Activated naive CD8-positive, alpha-beta T cell treated with anti-CD3 and anti-CD28 coated beads, Interleukin-2, amount 10 ng/mL, durations not matched to agents 7 days and 5 days (primary cell): Measurements from ENCODE around the gene LRRC75A. TPM values are rescaled to one million over a fixed set of nuclear protein-coding genes. Genes with fewer than 3 reads are reported as not detected.
"Not testable (repeated sequence)": the region's sequence is repeated elsewhere in the genome, so short reads cannot be mapped to it uniquely, and the experiment has no call there.

Source experiments
- ATAC-seq: fragments of 150-1000 bp; cut with Tn5 transposase; one replicate; pipeline ENCODE4 v1.10.0; 2021; ENCODE audit warnings: low read depth, moderate library complexity
- POLR2A ChIA-PET: fragments of 350-600 bp; sonication (Branson Sonifier 250); formaldehyde crosslinking; loops from one replicate; lab custom pipeline; 2021; ENCODE audit warnings: antibody characterized with exemption; lab: Charles Lee
- DNase-seq: peaks from one replicate; pipeline ENCODE4 v3.0.0; 2021
- H3K27ac Mint-ChIP-seq: one replicate; pipeline ENCODE4 v1.8.0; 2022; ENCODE audit warnings: mild to moderate bottlenecking, mixed read lengths
- H3K27me3 Mint-ChIP-seq: one replicate; pipeline ENCODE4 v1.8.0; 2022; ENCODE audit warnings: mild to moderate bottlenecking, moderate library complexity, mixed read lengths
- H3K36me3 Mint-ChIP-seq: one replicate; pipeline ENCODE4 v1.8.0; 2021; ENCODE audit warnings: mild to moderate bottlenecking, mixed read lengths
- H3K4me1 Mint-ChIP-seq: one replicate; pipeline ENCODE4 v1.8.0; 2021; ENCODE audit warnings: mixed read lengths
- H3K4me3 Mint-ChIP-seq: one replicate; pipeline ENCODE4 v1.8.0; 2022; ENCODE audit warnings: mild to moderate bottlenecking, moderate library complexity, mixed read lengths
- H3K9me3 Mint-ChIP-seq: one replicate; pipeline ENCODE4 v1.8.0; 2021; ENCODE audit warnings: mixed read lengths
- total RNA-seq, 2 experiments: library from RNA; stranded (reverse); gene quantifications; one replicate each; pipeline ENCODE4 v1.2.3, GENCODE V29; 2021

The LRRC75A gene
- total RNA-seq, 2 experiments from 2014 or later = 5.5 to 6.2 TPM

DNA sequence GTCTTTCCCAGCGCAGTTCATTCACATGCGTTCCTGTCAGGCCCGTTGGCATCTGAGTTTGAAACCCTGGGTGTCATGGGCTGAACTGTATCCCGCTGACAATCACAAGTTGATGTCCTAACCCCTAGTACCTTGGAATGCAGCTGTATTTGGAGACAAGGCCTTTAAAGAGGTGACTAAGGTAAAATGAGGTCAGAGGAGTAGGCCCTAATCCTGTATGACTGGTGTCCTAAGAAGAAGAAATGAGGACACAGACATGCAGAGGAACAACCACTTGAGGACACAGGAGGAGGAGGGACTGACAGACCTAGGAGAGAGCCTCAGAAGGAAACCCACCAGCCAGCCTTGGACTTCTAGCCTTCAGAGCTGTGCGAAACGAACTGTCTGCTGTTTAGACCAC is 43.5 kb downstream of the LRRC75A start:
- Mint-ChIP-seq H3K36me3 (peaks cover 13% of the 10 kb centered on the region), H3K4me3 (no peak overlapping the region), H3K27me3 (no peaks in the 10 kb centered on the region), H3K9me3 (no peaks in the 10 kb centered on the region), H3K27ac (no peak overlapping the region), H3K4me1 (peaks cover 14% of the 10 kb centered on the region)
- DNase-seq (no peak), ATAC-seq (no peak)
- POLR2A ChIA-PET = no interaction called here

DNA sequence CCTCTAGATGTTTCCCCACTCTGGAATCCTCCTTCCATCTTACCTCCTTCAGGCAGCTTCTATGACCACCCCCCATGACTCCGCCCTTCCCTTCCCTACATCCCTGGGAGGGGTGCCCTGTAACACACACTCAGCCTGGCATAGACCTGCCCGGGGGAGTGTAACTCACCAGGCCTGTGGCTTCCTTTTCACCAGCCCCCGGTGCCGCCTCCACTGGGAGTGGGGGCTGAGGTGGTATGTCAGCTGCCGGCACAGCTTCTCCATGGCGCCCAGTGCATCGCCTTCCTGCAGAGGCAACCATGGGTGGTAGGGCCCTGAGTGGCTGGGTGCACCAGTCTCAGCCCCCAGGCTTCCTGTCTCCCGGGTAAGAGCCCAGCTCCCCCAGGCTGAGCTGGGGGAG is 44.3 kb downstream of the LRRC75A start:
- peaks cover 15% of the 10 kb centered on the region for H3K36me3 Mint-ChIP-seq
- H3K4me1 Mint-ChIP-seq = peaks cover 16% of the 10 kb centered on the region

DNA sequence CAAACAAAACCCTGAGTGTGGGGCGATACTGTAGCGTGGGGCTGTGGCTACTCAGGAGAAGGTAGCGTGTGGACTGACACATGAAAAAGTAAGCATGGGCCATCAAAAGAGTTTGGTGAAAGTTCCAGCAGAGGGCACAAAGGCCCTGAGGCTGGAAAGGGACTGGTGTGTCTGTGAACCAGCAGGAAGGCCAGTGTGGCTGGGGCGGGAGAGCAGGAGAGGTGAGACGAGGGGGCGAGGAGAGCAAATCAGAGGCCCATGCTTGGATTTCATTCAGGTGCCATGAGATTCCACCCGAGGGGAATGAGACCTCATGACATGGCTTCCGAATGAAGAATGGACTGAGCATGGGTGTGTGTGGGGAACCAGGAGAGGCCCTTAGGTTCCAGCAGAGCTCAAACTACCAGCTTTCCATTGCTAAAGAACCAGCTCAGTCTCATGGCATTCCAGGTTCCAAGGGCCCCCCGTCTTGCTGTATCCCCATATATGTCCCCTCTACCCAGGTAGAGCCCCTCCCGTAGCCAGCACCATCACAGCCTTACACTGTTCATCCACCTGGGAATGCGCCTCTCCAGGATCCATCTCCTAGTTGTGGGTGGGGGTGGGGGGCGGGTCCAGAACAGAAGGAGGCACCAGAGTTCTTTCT is 45.5 kb downstream of the LRRC75A start:
- peaks cover 27% of the 10 kb centered on the region for H3K4me1 Mint-ChIP-seq
- POLR2A ChIA-PET = interaction anchor here (1.0 to 1.3 kb wide), 2 partner anchors 8 to 28 kb away, joined by 4 read pairs; no protein-coding TSS in a partner anchor
- no peak for DNase-seq
- no peaks in the 10 kb centered on the region for H3K9me3 Mint-ChIP-seq
- no peaks in the 10 kb centered on the region for H3K27me3 Mint-ChIP-seq
- peak overlapping the region; percentile 3 for H3K27ac Mint-ChIP-seq
- no peak for ATAC-seq
- H3K36me3 Mint-ChIP-seq = peaks cover 23% of the 10 kb centered on the region
- no peak overlapping the region for H3K4me3 Mint-ChIP-seq

More for the DNA sequence above, 44.3 kb downstream of the LRRC75A start:
- H3K27me3 Mint-ChIP-seq = no peaks in the 10 kb centered on the region
- no peaks in the 10 kb centered on the region for H3K9me3 Mint-ChIP-seq
- H3K27ac Mint-ChIP-seq = peak overlapping the region; percentile 59
- ATAC-seq (no peak), DNase-seq (no peak)
- POLR2A ChIA-PET = interaction anchor here (1.3 kb wide), 1 partner anchor 9 kb away, joined by 4 read pairs; no protein-coding TSS in a partner anchor
- H3K4me3 Mint-ChIP-seq = no peak overlapping the region

GRCh38 chr17:16444258-16444886 is 47.6 kb downstream of the LRRC75A start:
- H3K27ac Mint-ChIP-seq = no peak overlapping the region
- peaks cover 38% of the 10 kb centered on the region for H3K4me1 Mint-ChIP-seq
- no peak overlapping the region for H3K4me3 Mint-ChIP-seq
- ATAC-seq = no peak
- POLR2A ChIA-PET = interaction anchor here (1.1 kb wide), 2 partner anchors 29 to 92 kb away, joined by 3 to 4 read pairs; partner anchors contain the start of gene TRPV2
- H3K9me3 Mint-ChIP-seq = no peaks in the 10 kb centered on the region
- H3K36me3 Mint-ChIP-seq = peaks cover 34% of the 10 kb centered on the region
- H3K27me3 Mint-ChIP-seq = no peaks in the 10 kb centered on the region
- DNase-seq = no peak

GRCh38 chr17:16443511-16444257 is 48.3 kb downstream of the LRRC75A start:
- DNase-seq (no peak), ATAC-seq (no peak)
- Mint-ChIP-seq H3K9me3 (no peaks in the 10 kb centered on the region), H3K27ac (no peak overlapping the region), H3K4me1 (peaks cover 38% of the 10 kb centered on the region), H3K27me3 (no peaks in the 10 kb centered on the region), H3K36me3 (peaks cover 36% of the 10 kb centered on the region), H3K4me3 (no peak overlapping the region)
- POLR2A ChIA-PET = interaction anchor here (1.1 kb wide), 2 partner anchors 28 to 92 kb away, joined by 3 to 4 read pairs; partner anchors contain the start of gene TRPV2

DNA sequence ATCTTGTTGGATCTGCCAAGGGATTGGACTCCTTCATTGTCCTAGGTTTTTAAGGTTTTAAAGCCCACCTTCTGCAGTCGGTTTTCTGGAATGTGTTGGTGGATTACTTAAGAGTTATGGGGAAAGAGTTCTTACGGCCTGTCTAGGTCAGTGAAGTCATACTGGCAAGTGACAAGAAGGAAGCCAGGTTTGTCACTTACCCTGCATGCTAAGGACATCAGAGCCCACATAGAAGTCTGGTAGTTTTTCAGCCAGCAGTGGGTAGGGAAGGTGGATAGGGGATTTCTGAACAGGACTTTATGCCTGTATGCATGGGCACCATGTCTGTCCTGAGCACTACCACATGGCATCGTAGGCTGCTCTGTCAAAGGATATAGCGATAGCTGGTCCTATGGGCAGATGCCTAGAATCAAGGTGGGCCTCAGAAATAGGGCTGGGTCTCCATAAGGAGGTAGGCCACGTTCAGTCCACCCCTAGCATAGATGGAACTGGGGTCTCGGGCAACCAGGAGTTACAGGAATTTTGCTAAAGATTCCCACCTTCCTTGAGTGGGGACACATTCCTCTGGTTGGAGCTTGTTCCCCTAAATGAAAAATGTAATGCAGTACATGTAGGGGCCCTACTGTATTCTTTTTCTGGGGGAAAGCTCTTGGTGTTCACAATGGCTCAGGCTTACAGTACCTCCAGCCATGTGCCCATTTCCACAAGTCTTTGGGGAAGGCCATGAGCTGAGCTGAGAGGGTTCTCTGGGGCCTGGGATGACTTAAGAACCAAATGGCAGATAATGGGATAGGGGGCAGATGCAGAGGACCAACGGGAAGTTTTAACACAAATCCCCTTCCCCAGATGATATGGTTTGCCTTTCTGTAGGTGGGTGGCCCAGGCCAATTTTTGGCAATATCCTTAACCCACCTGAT is 49.1 kb downstream of the LRRC75A start:
- Mint-ChIP-seq H3K4me3 (peak overlapping the region; percentile 56), H3K4me1 (peaks cover 43% of the 10 kb centered on the region), H3K9me3 (no peaks in the 10 kb centered on the region), H3K27ac (peak overlapping the region; percentile 82), H3K27me3 (no peaks in the 10 kb centered on the region), H3K36me3 (peaks cover 36% of the 10 kb centered on the region)
- DNase-seq (no peak), ATAC-seq (no peak)
- POLR2A ChIA-PET = interaction anchor here (0.7 to 1.2 kb wide), 4 partner anchors 27 to 93 kb away, joined by 3 to 4 read pairs (median 3); partner anchors contain the start of gene TRPV2

DNA sequence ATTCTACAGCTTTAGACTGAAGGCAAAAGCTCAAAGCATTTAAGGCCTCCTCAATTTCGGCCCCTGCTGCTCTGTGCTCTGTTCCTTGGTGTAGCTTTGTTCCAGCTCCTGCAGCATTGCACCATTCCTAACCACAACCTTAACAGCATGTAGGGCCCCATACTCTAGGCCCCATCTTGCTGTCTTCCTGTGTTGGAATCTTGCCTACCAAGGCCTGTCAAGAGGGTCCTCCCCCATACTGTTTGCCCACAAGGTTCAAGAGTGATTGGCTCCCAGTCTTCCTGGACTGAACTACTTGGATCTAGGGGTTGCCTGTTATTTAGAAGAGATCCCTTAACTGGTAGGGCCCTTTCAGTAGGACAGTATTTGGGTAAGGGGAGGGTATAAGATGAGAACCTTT is 49.9 kb downstream of the LRRC75A start:
- Mint-ChIP-seq H3K27me3 (no peaks in the 10 kb centered on the region), H3K4me3 (peak overlapping the region; percentile 56), H3K36me3 (peaks cover 38% of the 10 kb centered on the region), H3K27ac (peak overlapping the region; percentile 82), H3K4me1 (peaks cover 40% of the 10 kb centered on the region), H3K9me3 (no peaks in the 10 kb centered on the region)
- POLR2A ChIA-PET = interaction anchor here (0.7 to 1.2 kb wide), 3 partner anchors 9 to 93 kb away, joined by 3 read pairs; no protein-coding TSS in a partner anchor
- ATAC-seq = no peak
- DNase-seq = no peak

GRCh38 chr17:16440901-16441629 is 50.9 kb downstream of the LRRC75A start:
- H3K4me1 Mint-ChIP-seq = peaks cover 40% of the 10 kb centered on the region

GRCh38 chr17:16440354-16440753 is 51.6 kb downstream of the LRRC75A start:
- peak overlapping the region; percentile 99 for H3K4me3 Mint-ChIP-seq
- not testable (repeated sequence) for DNase-seq, H3K9me3 Mint-ChIP-seq, H3K27me3 Mint-ChIP-seq, ATAC-seq
- peaks cover 42% of the 10 kb centered on the region for H3K4me1 Mint-ChIP-seq
- peaks cover 33% of the 10 kb centered on the region for H3K36me3 Mint-ChIP-seq
- POLR2A ChIA-PET = interaction anchor here (1.4 to 4.8 kb wide), 4 partner anchors 23 to 87 kb away, joined by 3 to 69 read pairs (median 20); partner anchors contain the start of genes CENPV, TRPV2 and UBB
- H3K27ac Mint-ChIP-seq = peak overlapping the region; percentile 98

More at GRCh38 chr17:16440901-16441629, 50.9 kb downstream of the LRRC75A start:
- H3K27me3 Mint-ChIP-seq = no peaks in the 10 kb centered on the region
- ATAC-seq (no peak), DNase-seq (no peak)
- peaks cover 36% of the 10 kb centered on the region for H3K36me3 Mint-ChIP-seq
- peak overlapping the region; percentile 59 for H3K27ac Mint-ChIP-seq
- H3K9me3 Mint-ChIP-seq = no peaks in the 10 kb centered on the region
- peak overlapping the region; percentile 99 for H3K4me3 Mint-ChIP-seq
- POLR2A ChIA-PET = interaction anchor here (0.6 to 3.2 kb wide), 5 partner anchors 10 to 88 kb away, joined by 3 to 36 read pairs (median 3); partner anchors contain the start of genes CENPV and UBB

GRCh38 chr17:16439811-16440351 is 52.1 kb downstream of the LRRC75A start:
- H3K36me3 Mint-ChIP-seq = peaks cover 33% of the 10 kb centered on the region
- POLR2A ChIA-PET = interaction anchor here (0.5 to 4.8 kb wide), 6 partner anchors 9 to 1310 kb away, joined by 3 to 69 read pairs (median 4); partner anchors contain the start of genes CENPV, TRPV2 and UBB
- H3K4me1 Mint-ChIP-seq = peaks cover 42% of the 10 kb centered on the region
- peak overlapping the region; percentile 99 for H3K4me3 Mint-ChIP-seq
- H3K9me3 Mint-ChIP-seq = no peaks in the 10 kb centered on the region
- H3K27ac Mint-ChIP-seq = peak overlapping the region; percentile 98
- no peaks in the 10 kb centered on the region for H3K27me3 Mint-ChIP-seq
- DNase-seq (no peak), ATAC-seq (peak; percentile 6)

- H3K27me3 Mint-ChIP-seq = no peaks in the 10 kb centered on the region
- H3K36me3 Mint-ChIP-seq = peaks cover 33% of the 10 kb centered on the region
Observed at GRCh38 chr17:16439303-16439791, 52.6 kb downstream of the LRRC75A start.

More at GRCh38 chr17:16439303-16439791, 52.6 kb downstream of the LRRC75A start:
- DNase-seq = no peak
- no peak for ATAC-seq
- no peaks in the 10 kb centered on the region for H3K9me3 Mint-ChIP-seq
- peaks cover 42% of the 10 kb centered on the region for H3K4me1 Mint-ChIP-seq
- POLR2A ChIA-PET = interaction anchor here (0.5 to 4.8 kb wide), 6 partner anchors 10 to 1311 kb away, joined by 3 to 69 read pairs (median 9); partner anchors contain the start of genes TRPV2 and UBB
- H3K27ac Mint-ChIP-seq = peak overlapping the region; percentile 98
- H3K4me3 Mint-ChIP-seq = peak overlapping the region; percentile 99
